Ishikawa (cell line): ENCODE data around the gene HIGD2A.

Source experiments
- CEBPB ChIP-seq: IDR thresholded peaks from 2 replicates; pipeline ENCODE4 v1.6.1; 2012
- CREB1 ChIP-seq: IDR thresholded peaks from 2 replicates; pipeline ENCODE4 v1.6.1; 2012; ENCODE audit warnings: low read depth
- EGR1 ChIP-seq: IDR thresholded peaks from 2 replicates; pipeline ENCODE4 v1.6.1; 2012
- EP300 ChIP-seq: IDR thresholded peaks from 2 replicates; pipeline ENCODE4 v1.6.1; 2012; ENCODE audit warnings: borderline replicate concordance
- FOXM1 ChIP-seq: IDR thresholded peaks from 2 replicates; pipeline ENCODE4 v1.6.1; 2012; ENCODE audit warnings: low read depth, borderline replicate concordance
- MAX ChIP-seq: IDR thresholded peaks from 2 replicates; pipeline ENCODE4 v1.6.1; 2012
- NFIC ChIP-seq: IDR thresholded peaks from 2 replicates; pipeline ENCODE4 v1.6.1; 2012
- RAD21 ChIP-seq: IDR thresholded peaks from 2 replicates; pipeline ENCODE4 v1.6.1; 2012; ENCODE audit warnings: low read depth
- REST ChIP-seq: IDR thresholded peaks from 2 replicates; pipeline ENCODE4 v1.6.1; 2012; ENCODE audit warnings: low read depth, mild to moderate bottlenecking
- TAF1 ChIP-seq: IDR thresholded peaks from 2 replicates; pipeline ENCODE4 v1.6.1; 2012; ENCODE audit warnings: low read depth, mild to moderate bottlenecking
- TCF12 ChIP-seq: IDR thresholded peaks from 2 replicates; pipeline ENCODE4 v1.6.1; 2012; ENCODE audit warnings: low read depth
- TEAD4 ChIP-seq: IDR thresholded peaks from 2 replicates; pipeline ENCODE4 v1.6.1; 2012
- USF1 ChIP-seq: IDR thresholded peaks from 2 replicates; pipeline ENCODE4 v1.6.1; 2012
- YY1 ChIP-seq: IDR thresholded peaks from 2 replicates; pipeline ENCODE4 v1.6.1; 2012; ENCODE audit warnings: low read depth
- ZBTB7A ChIP-seq: IDR thresholded peaks from 2 replicates; pipeline ENCODE4 v1.6.1; 2012; ENCODE audit warnings: low read depth

HIGD2A gene

GRCh38 chr5:176388003-176388443 is 528 bp upstream of the HIGD2A start:
- no peak for TF ChIP-seq EGR1
- 0 out of 2 replicates have a peak, but pooled peaks have one; percentile 33 for TF ChIP-seq YY1

- TF ChIP-seq NFIC: no peak
- TF ChIP-seq TEAD4: no peak
- no peak for TF ChIP-seq TAF1
- no peak for TF ChIP-seq RAD21
- TF ChIP-seq ZBTB7A: no peak
- TF ChIP-seq YY1: peak; percentile 86
- TF ChIP-seq TCF12: 0 out of 2 replicates have a peak, but pooled peaks have one; percentile 0
- TF ChIP-seq USF1: no peak
- peak; percentile 3; the same call in 1 of the 2 replicates for TF ChIP-seq EP300
Observed at GRCh38 chr5:176389135-176390123, 878 bp downstream of the HIGD2A start.

GRCh38 chr5:176391479-176391878 is 2.9 kb downstream of the HIGD2A start:
- TF ChIP-seq CEBPB (no peak), USF1 (no peak), REST (no peak), ZBTB7A (no peak), EP300 (no peak), CREB1 (no peak), TCF12 (no peak), MAX (no peak), NFIC (no peak), YY1 (no peak)

- TF ChIP-seq TEAD4 (no peak), EGR1 (no peak)
Observed at GRCh38 chr5:176391999-176392398, 3.4 kb downstream of the HIGD2A start.

- TF ChIP-seq CREB1 (no peak), TCF12 (no peak), YY1 (no peak), REST (no peak), FOXM1 (no peak), MAX (no peak)
Observed at GRCh38 chr5:176392526-176392925, 4.0 kb downstream of the HIGD2A start.

- TF ChIP-seq USF1 (no peak), EGR1 (no peak), FOXM1 (no peak)
Observed at GRCh38 chr5:176394096-176394495, 5.5 kb downstream of the HIGD2A start.
